Kidney (tissue), 14 donors: ENCODE measurements around the gene TSHZ2. TPM values are rescaled to one million over a fixed set of nuclear protein-coding genes. Genes with fewer than 3 reads are reported as not detected.
A peak's percentile ranks its signal among the peaks of the same experiment; 100 is the strongest.

Experiments
- DNase-seq, 5 donors: peaks; one replicate each; pipeline ENCODE4 v3.0.0-alpha.2; 2013 to 2020
- FAIRE-seq: peaks from 2 replicates; lab custom pipeline; 2012; peaks lifted over from hg19 to GRCh38; lab: Jason Lieb, UNC
- H3K27ac ChIP-seq, 2 donors: one replicate each; pipeline ENCODE4 v1.7.0; 2013; ENCODE audit warnings: low read depth in 2 of 2, low read length in 2 of 2, inconsistent platforms in 1 of 2
- H3K27me3 ChIP-seq: one replicate; pipeline ENCODE4 v1.7.1; 2013; ENCODE audit warnings: low read length, inconsistent platforms; ENCODE audit not compliant: control insufficient read depth, insufficient read depth
- H3K36me3 ChIP-seq, 3 donors: one replicate each; pipeline versions ENCODE4 v1.7.0 to v1.7.1; 2013; ENCODE audit warnings: low read length in 3 of 3, control low read depth in 1 of 3, inconsistent platforms in 1 of 3; ENCODE audit not compliant: insufficient read depth in 3 of 3, control insufficient read depth in 2 of 3
- H3K4me1 ChIP-seq, 3 donors: one replicate each; pipeline versions ENCODE4 v1.7.0 to v1.7.1; 2013; ENCODE audit warnings: low read length in 3 of 3, inconsistent platforms in 1 of 3, low read depth in 1 of 3; ENCODE audit not compliant: control insufficient read depth in 2 of 3, insufficient read depth in 2 of 3
- H3K4me3 ChIP-seq, 3 donors: one replicate each; pipeline versions ENCODE4 v1.7.0 to v1.8.1; 2013; ENCODE audit warnings: low read length in 3 of 3, control low read depth in 1 of 3, inconsistent platforms in 1 of 3
- H3K9ac ChIP-seq, 3 donors: one replicate each; pipeline versions ENCODE4 v1.7.0 to v1.7.1; 2013; ENCODE audit warnings: low read length in 3 of 3, control low read depth in 1 of 3, inconsistent platforms in 1 of 3
- H3K9me3 ChIP-seq, 3 donors: one replicate each; pipeline versions ENCODE4 v1.7.0 to v1.7.1; 2013; ENCODE audit warnings: low read length in 3 of 3, control low read depth in 1 of 3, inconsistent platforms in 1 of 3; ENCODE audit not compliant: control insufficient read depth in 2 of 3, insufficient read depth in 1 of 3
- CTCF ChIP-seq: IDR thresholded peaks from 3 replicates; pipeline ENCODE4 v1.5.1; 2012; ENCODE audit warnings: mild to moderate bottlenecking, moderate library complexity, borderline replicate concordance; ENCODE audit not compliant: insufficient read depth; ENCODE audit errors: extremely low read depth
- intact Hi-C: fragments of 100-400 bp; cut with DNase I; formaldehyde crosslinking; loops from one replicate; pipeline ENCODE4 v1.11.1; 2022
- polyA plus RNA-seq: library from polyadenylated mRNA; stranded (reverse); fragments of 350-450 nt; fragmentation: Illumina TruSeq; extraction: RNeasy Lipid Tissue Mini Kit (QIAGEN cat#74804); gene quantifications from one replicate; pipeline ENCODE4 v1.2.3, GENCODE V29; 2014; ENCODE audit warnings: low read depth, low replicate concordance; ENCODE audit not compliant: insufficient read depth
- total RNA-seq: library from RNA; stranded (reverse); fragmentation: NEBNext Ultra II Directional; extraction: Animal tissue kit (Norgen Biotek cat#: 25700); gene quantifications from one replicate; pipeline ENCODE4 v1.2.1, GENCODE V29; 2021
- donor health status: control.
- donor health status: control.
- donor health status: control.
- donor health status: control.
- donor health status: control.
- donor health status: DM: yes; HTN: yes; CAD: no.
- donor health status: Normal renal cell carcinoma (clear cell type).

TSHZ2 gene
- total and polyA plus RNA-seq, 2 donors from 2014 or later, result 0.86 to 15.5 TPM

GRCh38 chr20:53126185-53126584 is 154.0 kb downstream of the TSHZ2 start:
- Histone ChIP-seq H3K4me3 (no peak overlapping the region), H3K9ac (no peak overlapping the region), H3K9me3 (no peaks in the 10 kb centered on the region), H3K4me1 (peaks cover 0 to 3% (median 0%) of the 10 kb centered on the region in 3 donors), H3K36me3 (no peaks in the 10 kb centered on the region), H3K27me3 (no peaks in the 10 kb centered on the region), H3K27ac (no peak overlapping the region)
- intact Hi-C loops, result no loop called here
- no peak for TF ChIP-seq CTCF
- FAIRE-seq (no peak), DNase-seq (peak in 3 of 5 donors; percentile 27 to 81 (median 78))

GRCh38 chr20:53127027-53127426 is 154.9 kb downstream of the TSHZ2 start:
- no peak for FAIRE-seq

GRCh38 chr20:53128004-53128403 is 155.8 kb downstream of the TSHZ2 start:
- no peak for TF ChIP-seq CTCF
- peaks cover 0 to 3% (median 0%) of the 10 kb centered on the region in 3 donors for H3K4me1 ChIP-seq
- H3K4me3 ChIP-seq, result no peak overlapping the region
- H3K9ac ChIP-seq, result no peak overlapping the region
- no peaks in the 10 kb centered on the region for H3K9me3 ChIP-seq
- no peak overlapping the region for H3K27ac ChIP-seq
- intact Hi-C loops, result no loop called here
- no peak for FAIRE-seq
- H3K36me3 ChIP-seq, result no peaks in the 10 kb centered on the region
- H3K27me3 ChIP-seq, result no peaks in the 10 kb centered on the region
- no peak for DNase-seq

More at GRCh38 chr20:53127027-53127426, 154.9 kb downstream of the TSHZ2 start:
- Histone ChIP-seq H3K9ac (no peak overlapping the region), H3K27ac (no peak overlapping the region), H3K27me3 (no peaks in the 10 kb centered on the region), H3K4me1 (peaks cover 0 to 3% (median 0%) of the 10 kb centered on the region in 3 donors), H3K9me3 (no peaks in the 10 kb centered on the region), H3K36me3 (no peaks in the 10 kb centered on the region), H3K4me3 (no peak overlapping the region)
- no peak for DNase-seq
- TF ChIP-seq CTCF, result no peak
- intact Hi-C loops, result no loop called here

GRCh38 chr20:53129563-53129962 is 157.4 kb downstream of the TSHZ2 start:
- no peak overlapping the region for H3K27ac ChIP-seq
- FAIRE-seq (no peak), DNase-seq (no peak)
- H3K4me1 ChIP-seq, result peaks cover 0 to 3% (median 0%) of the 10 kb centered on the region in 3 donors
- no peaks in the 10 kb centered on the region for H3K36me3 ChIP-seq
- TF ChIP-seq CTCF, result no peak
- no peaks in the 10 kb centered on the region for H3K9me3 ChIP-seq
- intact Hi-C loops, result no loop called here
- H3K9ac ChIP-seq, result no peak overlapping the region
- H3K4me3 ChIP-seq, result no peak overlapping the region
- H3K27me3 ChIP-seq, result no peaks in the 10 kb centered on the region
